DOHH2 (cell line): ENCODE data around the gene RIMS3.

Experiments used
- EZH2phosphoT487 ChIP-seq: fragments of 200-600 bp; sonication (generic); IDR thresholded peaks from 2 replicates; pipeline ENCODE4 v1.6.1; 2017; ENCODE audit warnings: borderline replicate concordance, mild to moderate bottlenecking, antibody characterized with exemption, low read length, moderate library complexity, mixed read lengths
- TF ChIP-seq, protein P1 (sequence below): fragments of 200-600 bp; sonication (generic); IDR thresholded peaks from one replicate; pipeline ENCODE4 v1.5.1; 2014; ENCODE audit warnings: antibody characterized with exemption, mild to moderate bottlenecking, low read depth, low read length; ENCODE audit not compliant: poor library complexity, severe bottlenecking

DNA sequence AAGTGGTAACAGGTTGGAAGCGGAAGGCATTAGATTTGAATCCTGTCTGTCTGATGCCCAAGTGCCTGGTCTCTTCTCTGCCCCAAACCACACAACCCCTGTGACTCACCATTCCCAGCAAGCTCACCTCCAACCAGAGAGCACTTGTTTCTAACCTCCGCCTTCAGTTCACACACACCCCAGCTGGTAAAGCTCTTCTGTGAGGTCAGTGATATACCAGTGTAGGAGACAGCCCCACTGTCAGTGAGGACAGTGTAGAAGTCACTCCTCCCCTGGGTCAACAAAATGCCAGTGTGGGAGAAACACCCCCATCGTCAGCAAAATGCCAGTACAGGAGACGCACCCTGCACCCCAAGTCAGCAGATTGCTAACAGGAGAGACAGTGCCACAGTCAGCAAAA, 2.6 kb downstream of the RIMS3 start:
- TF ChIP-seq, protein P1, sequence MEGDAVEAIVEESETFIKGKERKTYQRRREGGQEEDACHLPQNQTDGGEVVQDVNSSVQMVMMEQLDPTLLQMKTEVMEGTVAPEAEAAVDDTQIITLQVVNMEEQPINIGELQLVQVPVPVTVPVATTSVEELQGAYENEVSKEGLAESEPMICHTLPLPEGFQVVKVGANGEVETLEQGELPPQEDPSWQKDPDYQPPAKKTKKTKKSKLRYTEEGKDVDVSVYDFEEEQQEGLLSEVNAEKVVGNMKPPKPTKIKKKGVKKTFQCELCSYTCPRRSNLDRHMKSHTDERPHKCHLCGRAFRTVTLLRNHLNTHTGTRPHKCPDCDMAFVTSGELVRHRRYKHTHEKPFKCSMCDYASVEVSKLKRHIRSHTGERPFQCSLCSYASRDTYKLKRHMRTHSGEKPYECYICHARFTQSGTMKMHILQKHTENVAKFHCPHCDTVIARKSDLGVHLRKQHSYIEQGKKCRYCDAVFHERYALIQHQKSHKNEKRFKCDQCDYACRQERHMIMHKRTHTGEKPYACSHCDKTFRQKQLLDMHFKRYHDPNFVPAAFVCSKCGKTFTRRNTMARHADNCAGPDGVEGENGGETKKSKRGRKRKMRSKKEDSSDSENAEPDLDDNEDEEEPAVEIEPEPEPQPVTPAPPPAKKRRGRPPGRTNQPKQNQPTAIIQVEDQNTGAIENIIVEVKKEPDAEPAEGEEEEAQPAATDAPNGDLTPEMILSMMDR = no peak
- TF ChIP-seq EZH2phosphoT487 = no peak
